Measurements from ENCODE around the gene PRLHR.
A peak's percentile ranks its signal among the peaks of the same experiment; 100 is the strongest.
"Not testable (repeated sequence)": the region's sequence is repeated elsewhere in the genome, so short reads cannot be mapped to it uniquely, and the experiment has no call there.

Gene PRLHR

DNA sequence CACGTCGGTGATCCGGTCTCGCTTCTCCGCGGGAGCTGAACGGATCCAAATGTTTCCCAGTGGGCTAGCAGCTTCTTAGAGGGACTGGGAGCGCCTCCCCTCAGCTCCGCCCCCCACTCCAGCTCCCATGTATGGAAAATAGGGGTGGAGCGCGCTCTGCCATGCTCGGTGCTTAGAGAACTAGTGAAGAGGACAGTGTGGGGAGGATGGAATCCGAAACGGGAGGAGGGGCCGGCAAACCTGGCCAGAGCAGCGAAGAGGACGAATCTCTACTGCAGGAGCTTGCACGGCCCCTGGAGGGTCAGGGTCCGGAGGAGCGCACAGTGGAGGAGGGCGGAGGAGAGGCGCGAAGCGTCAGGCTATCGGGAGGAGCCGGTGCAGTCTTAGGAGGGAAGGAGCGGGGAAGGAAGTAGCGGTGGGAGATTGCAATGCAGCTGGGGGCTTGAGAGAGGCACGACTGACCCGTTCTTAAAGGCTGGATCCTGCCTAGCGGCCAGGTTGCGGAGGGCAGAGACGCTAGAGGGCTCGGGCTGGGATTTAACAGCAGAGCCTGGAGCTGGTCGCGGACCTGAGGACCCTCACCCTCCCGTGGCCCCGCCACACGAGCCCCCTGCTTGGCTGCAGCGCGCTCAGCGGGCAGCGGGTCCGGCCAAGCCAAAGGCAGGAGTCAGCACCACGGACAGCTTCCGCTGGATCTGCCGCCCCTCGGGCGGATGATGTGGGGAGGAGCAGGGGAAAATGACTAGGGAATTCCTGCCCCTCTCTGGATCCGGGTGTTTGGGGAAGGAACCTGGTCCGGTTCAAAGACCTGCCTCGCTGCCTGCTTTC, at the start of gene PRLHR:
Gene PRLHR (minus strand): TSS at position 51 of the 828 bp plus-strand sequence. CDS start 404 bp downstream, outside the sequence.
- peak in 1 of 2 donors; percentile 1 for DNase-seq (ENCODE audit: low read depth in 1 of 2, low spot score in 1 of 2)

DNA sequence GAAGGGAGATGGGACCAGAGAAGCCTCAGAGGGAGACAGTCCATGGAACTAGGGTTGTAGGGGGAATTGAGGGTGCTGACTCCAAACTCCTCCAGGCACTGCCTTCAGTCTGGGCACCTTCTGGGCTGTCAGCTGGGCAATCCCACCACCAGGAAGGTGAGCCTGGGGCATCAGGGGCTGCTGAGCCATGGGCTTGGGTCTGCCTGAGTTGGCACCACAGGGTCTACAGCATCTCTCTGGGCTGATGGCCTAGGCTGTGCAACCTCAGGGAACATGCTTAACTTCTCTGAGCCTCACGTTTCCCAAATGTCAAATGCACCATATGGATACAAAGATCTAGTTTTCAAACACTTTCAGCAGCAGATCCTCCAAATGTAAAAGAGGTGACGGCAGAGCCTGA, 46.8 kb upstream of the PRLHR start:
- no peak for DNase-seq (ENCODE audit: low read depth in 1 of 2, low spot score in 1 of 2)

DNA sequence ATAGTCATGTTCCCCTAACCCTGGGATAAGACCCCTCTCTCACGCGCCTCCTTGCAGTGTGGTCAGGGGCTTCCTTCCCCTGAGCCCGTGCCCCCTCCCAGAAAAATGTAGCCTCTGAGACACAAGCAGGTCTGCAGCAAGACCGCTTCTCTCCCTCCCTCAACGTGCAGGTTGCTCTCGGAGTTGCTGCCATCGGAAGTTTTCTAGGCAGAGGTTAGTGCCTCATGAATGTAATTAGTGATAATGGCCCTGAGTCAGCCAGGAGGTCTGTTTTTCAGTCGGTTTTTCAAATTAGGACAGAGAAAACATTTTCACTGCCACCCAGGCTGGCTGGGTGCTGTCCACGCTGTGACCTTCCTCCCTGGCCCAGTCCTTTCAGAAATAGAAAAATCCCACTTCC, 43.2 kb upstream of the PRLHR start:
- no peak for DNase-seq (ENCODE audit: low read depth in 1 of 2, low spot score in 1 of 2)

DNA sequence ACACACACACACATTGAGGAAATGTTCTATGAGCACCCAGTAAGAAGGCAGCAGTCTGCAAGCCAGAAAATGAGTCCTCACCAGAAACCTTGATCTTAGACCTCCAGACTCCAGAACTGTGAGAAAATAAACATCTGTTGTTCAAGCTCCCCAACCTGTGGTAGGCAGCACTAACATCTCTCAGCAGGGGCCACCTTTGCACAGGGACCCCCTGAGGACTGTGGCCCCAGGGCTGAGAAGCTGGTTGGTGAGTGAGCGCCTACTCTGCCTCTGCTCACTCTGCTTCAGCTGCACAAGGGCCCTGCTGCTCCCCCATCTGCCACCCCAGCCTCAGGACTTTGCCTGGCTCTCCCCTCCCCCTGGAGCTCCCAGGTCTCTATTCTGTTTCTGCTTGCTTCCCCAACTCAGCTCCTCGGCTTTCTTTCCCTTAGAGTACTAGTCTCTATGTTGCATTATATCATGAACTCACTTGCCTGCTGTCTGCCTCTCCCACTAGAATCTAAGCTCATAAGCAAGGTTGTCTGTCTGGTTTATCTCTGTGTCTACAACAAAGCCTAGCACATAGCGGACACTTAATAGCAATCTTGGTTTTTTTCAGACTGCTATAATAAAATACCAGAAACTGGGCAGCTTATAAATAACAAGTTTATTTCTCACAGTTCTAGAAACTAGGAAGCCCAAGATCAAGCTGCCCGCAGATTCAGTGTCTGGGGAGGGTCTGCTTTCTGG, 40.4 kb upstream of the PRLHR start:
- no peak for DNase-seq (ENCODE audit: low read depth in 1 of 2, low spot score in 1 of 2)

DNA sequence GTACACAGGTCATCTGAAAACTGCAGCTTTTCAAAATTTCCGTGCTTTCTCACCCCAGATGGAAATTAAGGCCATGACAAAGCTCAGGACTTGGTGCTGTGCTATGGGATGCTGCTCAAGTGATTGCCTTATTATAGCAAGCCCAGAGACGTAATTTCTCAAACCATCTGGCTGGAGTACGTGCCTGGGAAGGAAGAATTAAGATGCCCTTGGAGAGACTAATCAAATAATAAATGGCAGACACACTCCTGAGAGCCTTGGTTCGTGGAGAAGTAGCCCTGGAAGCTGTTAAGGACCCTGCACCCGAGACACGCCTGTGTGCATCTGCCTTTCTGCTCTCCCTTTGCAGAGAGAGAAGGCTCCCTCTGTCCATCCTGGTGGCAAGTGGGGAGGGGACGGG, 38.3 kb upstream of the PRLHR start:
- no peak for DNase-seq (ENCODE audit: low read depth in 1 of 2, low spot score in 1 of 2)

GRCh38 chr10:118629211-118629610, 33.8 kb upstream of the PRLHR start:
- no peak for DNase-seq (ENCODE audit: low read depth in 1 of 2, low spot score in 1 of 2)

GRCh38 chr10:118628397-118628796, 32.9 kb upstream of the PRLHR start:
- DNase-seq (ENCODE audit: low read depth in 1 of 2, low spot score in 1 of 2), result no peak

GRCh38 chr10:118626953-118627352, 31.5 kb upstream of the PRLHR start:
- DNase-seq (ENCODE audit: low read depth in 1 of 2, low spot score in 1 of 2), result no peak

DNA sequence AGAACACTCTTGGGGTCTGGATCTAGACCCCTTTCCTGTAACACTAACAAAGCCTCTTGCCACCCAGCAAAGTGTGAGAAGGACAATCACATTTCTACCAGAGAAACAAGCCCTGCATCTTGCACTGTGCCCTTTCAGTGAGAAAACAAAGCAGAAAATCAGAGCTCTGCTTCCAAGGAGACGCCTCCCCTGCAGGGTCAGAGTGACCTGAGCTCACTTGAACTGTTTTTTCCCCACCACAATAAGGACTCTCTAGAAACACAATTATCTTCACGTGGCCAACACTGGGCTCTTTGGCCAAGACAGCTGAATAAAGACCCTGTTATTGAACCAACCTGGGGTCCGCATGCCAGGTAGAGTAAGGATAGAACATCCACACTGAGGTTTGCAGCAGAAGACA, 30.1 kb upstream of the PRLHR start:
- no peak for DNase-seq (ENCODE audit: low read depth in 1 of 2, low spot score in 1 of 2)

- no peak for DNase-seq (ENCODE audit: low read depth in 1 of 2, low spot score in 1 of 2)
These were observed 29.3 kb upstream of the PRLHR start for GRCh38 chr10:118624747-118625146.

DNA sequence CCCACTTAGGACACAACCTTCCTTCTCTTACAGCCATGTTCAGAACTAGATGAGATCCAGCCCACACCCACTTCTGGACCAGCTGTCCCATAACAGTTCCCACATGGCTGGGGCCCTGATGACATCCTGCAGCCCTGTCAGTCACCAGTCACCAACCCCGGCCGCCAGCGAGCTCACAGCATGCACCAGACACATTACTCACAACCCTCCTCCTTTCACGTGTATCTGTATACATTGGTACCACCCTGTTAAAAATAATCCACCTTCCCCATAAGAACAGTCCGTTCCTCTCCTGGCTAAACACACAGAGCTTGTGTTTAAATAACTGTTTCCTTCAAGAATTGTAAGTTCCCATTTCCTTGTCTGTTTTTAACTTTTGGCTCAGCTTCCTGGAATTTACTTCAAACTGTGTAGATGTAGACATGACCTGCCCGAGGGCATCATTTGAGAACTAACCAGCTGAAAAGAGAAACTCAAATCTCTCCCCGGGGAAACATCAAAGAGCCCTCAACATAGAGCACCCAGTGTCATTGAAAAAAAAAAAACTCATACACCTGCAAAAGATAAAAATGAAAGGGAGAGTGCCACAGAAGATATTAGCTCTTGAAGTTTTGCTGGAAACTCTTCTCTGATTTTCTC, 26.0 kb upstream of the PRLHR start:
- no peak for DNase-seq (ENCODE audit: low read depth in 1 of 2, low spot score in 1 of 2)

GRCh38 chr10:118613863-118614262, 18.4 kb upstream of the PRLHR start:
- not testable (repeated sequence) for DNase-seq (ENCODE audit: low read depth in 1 of 2, low spot score in 1 of 2)

- no peak for DNase-seq (ENCODE audit: low read depth in 1 of 2, low spot score in 1 of 2)
These were observed 15.1 kb upstream of the PRLHR start for GRCh38 chr10:118610577-118610976.

GRCh38 chr10:118607768-118608354, 12.4 kb upstream of the PRLHR start:
- no peak for DNase-seq (ENCODE audit: low read depth in 1 of 2, low spot score in 1 of 2)

DNA sequence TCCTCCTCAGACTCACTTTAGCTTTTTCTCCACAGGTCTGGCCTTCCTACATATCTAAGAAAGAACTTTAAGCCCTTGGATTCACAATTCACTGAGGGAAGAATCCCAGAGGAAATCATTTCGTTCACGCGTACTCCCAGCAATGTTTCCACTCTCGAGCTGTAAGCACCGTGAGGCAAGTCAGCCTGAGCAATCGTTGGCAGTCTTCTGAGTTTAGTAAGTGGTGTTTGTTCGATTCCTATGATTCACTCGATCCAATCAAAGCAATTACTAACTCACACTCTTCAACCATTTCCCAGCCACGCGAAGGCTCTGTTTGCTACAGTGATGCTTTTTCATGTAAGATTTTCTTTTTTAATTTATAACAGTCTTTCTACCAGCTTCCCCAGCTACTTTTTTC, 10.2 kb upstream of the PRLHR start:
- DNase-seq (ENCODE audit: low read depth in 1 of 2, low spot score in 1 of 2), result no peak

DNA sequence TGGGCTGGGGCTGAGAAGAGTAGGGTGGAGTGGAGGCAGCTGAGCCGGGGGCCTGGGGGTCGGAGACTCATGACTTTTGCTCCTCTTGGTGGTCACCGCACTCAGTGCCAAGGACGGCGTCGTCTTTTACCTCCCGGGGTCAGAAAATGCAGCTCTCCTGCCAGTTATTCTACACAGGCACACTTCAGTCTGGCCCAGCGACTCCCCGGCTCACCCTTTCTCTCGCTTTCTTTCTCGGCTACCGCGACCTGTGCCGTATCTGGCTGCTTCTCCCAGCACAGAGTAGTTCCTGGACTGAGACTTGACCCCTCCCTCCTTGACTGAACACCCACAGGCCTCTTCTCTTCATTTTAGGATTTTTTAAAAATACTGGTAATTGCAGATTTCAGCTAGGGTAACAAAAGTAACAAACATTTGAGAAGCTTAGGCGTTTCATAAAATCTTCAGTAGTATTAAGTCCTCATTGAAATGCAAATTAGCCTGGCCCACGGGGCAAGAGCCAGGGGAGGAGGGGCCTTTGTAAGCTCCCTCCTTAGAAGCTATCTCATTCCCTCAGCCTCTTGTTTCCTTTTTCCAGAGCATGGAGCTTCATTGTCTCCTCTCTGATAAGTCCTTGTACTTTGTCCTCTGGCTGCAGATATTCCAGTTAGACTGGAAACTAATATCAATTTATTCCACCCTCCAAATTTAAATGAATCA, 1.1 kb upstream of the PRLHR start:
- no peak for DNase-seq (ENCODE audit: low read depth in 1 of 2, low spot score in 1 of 2)

GRCh38 chr10:118595064-118595420, 406 bp downstream of the PRLHR start:
- no peak for DNase-seq (ENCODE audit: low read depth in 1 of 2, low spot score in 1 of 2)

DNA sequence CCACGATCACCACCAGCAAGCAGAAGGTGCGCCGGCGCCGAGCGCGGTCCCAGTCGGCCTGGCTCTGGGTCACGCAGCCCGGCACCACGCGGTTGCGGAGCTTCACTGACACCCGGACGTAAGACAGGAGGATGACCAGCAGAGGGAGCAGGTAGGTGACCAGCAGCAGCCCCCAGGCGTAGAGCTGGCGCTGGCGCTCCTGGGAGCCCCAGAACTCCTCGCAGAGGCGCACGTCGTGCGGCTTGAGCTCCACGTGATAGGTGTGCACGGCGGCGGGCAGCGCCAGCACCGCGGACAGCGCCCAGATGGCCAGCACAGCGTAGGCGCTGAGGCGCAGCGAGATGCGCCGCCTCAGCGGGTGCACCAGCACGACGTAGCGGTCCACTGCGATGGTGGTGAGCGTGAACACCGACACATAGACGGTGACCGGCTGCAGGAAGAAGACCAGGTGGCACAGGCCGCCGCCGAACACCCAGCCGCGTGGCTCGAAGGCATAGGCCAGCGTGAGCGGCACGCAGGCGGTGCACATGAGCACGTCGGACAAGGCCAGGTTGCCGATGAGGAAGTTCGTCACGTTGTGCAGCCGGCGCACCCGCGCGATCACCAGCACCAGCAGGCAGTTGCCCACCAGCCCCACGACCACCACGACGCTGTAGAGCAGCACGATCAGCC, 920 bp downstream of the PRLHR start:
- peak in 1 of 2 donors; percentile 1 for DNase-seq (ENCODE audit: low read depth in 1 of 2, low spot score in 1 of 2)

DNA sequence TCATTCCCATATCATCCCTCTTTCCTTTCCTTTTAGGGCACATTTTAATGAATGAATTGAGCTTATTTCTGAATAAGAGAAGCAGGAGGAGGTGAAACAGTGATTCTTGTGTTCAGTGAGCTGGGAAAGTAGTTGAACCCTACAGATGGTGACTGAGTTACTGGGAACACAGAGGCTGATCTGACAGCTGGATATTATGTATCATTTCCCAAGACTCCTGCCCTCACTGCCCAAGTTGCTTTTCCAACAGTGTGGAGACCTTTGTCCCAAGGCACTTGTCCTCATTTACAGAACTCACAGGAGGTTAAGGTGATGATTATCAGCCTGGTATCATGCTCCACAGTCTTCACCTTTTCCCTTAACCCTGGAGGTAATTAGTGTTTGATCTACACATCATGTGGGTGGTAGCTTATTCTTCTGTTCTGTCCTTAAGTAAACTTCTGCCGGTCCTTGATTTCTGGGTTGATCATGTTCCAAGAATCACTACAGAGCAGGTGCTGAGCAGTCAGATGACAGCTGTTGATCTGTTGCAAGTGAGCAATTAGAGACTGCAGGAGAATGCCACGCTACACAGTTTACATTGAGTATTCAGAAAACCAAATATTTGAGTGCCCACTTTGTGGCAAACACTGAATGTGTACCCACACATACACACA, 2.6 kb downstream of the PRLHR start:
- DNase-seq (ENCODE audit: low read depth in 1 of 2, low spot score in 1 of 2), result no peak

GRCh38 chr10:118590334-118590733, 5.1 kb downstream of the PRLHR start:
- DNase-seq (ENCODE audit: low read depth in 1 of 2, low spot score in 1 of 2), result no peak
